GM18951 (cell line): Measurements from ENCODE around the gene IDH3A.

ENCODE experiments used
- POLR2A ChIP-seq: IDR thresholded peaks from 4 replicates; pipeline ENCODE4 v1.6.1; 2011; ENCODE audit warnings: mild to moderate bottlenecking; ENCODE audit not compliant: insufficient read length, insufficient read depth; ENCODE audit errors: extremely low read depth
- in situ Hi-C: fragments of 300-500 bp; cut with MboI; formaldehyde crosslinking; loops from one replicate; pipeline ENCODE4 v1.12.0; 2022; ENCODE audit warnings: low sequenced_read_pairs, mixed read lengths, inconsistent platforms; ENCODE audit not compliant: unreplicated experiment

The IDH3A gene

DNA sequence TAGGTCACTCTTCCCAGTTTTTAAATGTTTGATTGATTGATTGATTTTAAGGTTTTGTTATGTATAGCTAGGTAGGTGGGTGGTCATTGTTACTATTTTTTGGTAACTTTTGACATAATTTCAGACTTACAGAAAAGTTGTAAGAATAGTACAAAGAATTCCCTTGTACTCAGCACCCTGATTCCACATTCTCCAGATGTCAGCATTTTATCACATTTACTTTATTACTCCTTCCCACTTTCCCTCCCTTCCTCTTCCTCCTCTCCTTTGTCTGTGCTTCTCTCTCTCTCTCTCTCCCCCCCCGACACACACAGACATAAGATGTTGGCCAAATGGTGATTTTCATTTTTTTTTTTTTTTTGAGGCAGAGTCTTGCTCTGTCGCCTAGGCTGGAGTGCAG is 14.8 kb downstream of the IDH3A start:
- in situ Hi-C loops: no loop called here
- TF ChIP-seq POLR2A: no peak

GRCh38 chr15:78167227-78167888 is 18.2 kb downstream of the IDH3A start:
- in situ Hi-C loops: no loop called here
- TF ChIP-seq POLR2A: no peak

DNA sequence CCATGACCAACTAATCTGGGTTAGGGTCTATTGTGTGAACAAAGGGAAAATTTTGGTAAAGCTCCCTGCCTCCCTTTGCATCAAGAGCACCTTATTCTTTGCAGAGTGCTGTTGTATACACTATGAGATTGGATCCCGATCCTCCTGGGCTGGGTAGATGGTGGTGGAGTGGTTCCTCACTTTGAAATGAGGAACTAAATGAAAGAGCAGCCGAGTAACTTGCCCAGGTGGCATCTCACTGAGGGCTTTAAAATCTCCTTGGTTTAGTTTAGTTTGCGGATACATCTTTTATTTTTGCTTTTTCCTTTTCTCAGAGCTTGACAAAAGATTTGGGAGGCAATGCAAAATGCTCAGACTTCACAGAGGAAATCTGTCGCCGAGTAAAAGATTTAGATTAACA is 19.4 kb downstream of the IDH3A start:
- in situ Hi-C loops: no loop called here
- TF ChIP-seq POLR2A: no peak

DNA sequence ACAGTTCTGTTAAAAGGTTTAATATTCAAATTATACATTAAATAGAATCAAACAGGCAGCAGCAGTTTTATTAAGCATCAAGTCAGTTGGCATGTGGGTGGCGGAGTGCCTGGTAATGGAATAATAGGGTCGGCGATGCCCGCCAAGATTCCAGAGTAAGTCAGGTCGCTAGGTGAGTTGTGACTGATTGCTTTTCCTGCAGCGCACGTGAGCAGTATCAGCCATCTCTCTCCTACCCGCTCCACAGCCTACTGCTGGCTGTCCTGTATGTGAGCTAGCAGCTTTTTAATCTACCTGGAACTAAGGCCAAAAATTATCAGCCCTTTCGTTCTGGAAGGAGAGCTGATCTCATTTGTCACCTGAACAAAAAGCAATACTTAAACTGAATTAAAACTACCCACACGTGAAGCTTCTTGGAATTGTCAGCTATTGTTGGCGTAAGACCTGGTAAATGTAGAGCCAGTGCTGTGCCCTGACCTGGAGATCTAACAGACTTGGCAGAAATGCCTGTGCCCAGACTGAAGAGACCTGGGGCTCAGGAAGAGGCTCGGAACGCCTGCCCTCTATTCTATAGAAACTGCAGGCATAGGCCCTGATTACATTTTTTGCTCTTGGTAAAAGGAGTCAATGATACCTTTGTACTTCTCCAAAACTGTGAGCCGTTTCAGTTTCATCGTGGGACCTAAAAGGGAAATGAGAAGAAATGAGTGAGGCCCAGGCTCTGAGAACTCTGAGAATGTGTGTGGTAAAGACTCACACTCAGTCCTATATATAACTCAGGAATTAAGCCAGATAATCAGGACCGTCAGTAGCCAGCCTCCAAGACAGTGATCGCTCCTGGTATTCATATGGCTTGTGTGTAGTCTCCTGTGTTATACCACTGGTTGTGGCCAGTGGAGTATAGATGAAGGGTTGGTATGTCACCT is 21.9 kb downstream of the IDH3A start:
- in situ Hi-C loops: no loop called here
- TF ChIP-seq POLR2A: no peak

DNA sequence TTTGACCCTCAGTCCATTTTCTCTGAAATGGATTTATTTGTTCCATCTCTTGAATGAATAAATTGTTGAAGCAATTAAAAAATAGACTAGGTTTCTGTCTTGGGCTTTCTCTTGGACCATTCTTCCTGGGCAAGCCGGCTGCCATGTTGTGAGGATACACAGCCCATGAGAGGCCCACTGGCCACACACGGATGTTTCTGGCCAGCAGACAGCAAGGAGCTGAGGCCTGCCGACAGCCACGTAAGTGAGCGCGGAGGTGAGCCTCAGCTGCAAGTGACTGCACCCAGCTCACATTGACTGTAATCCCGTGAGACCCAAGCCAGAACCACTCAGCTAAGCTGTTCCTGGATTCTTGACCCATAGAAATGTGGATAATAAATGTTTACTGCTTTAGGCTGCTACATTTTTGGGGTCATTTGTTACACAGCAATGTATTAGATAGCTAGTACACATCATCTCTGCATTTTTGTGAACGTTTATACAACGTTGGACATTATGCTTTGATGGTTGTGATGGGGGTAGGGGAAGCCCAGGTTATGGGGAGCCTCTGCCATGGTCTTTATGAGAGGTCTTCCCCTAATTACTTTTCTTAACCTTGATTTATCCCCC is 22.8 kb downstream of the IDH3A start:
- TF ChIP-seq POLR2A: no peak
- in situ Hi-C loops: no loop called here

DNA sequence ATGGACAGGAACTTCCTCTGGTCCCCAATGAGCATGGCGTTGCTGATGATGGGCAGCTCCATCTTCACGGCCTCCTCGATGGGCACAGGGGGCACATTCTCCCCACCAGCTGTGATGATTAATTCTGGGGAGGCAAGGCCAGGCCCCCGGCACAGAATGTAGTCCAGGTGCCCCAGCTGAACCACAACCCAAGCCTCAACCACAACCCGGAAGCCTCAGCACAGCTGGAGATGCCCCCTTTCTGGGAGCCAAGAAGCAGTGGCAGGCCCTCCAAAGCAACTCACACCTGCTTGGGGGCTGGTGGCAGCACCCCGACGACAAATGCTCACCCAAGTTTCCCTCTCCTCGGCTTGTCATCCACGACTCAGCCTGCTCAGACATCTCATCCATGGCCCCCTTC is 25.2 kb downstream of the IDH3A start:
- TF ChIP-seq POLR2A: no peak
- in situ Hi-C loops: no loop called here

- no peak for TF ChIP-seq POLR2A
- in situ Hi-C loops: no loop called here
These were observed 26.2 kb downstream of the IDH3A start for GRCh38 chr15:78175330-78175729.

DNA sequence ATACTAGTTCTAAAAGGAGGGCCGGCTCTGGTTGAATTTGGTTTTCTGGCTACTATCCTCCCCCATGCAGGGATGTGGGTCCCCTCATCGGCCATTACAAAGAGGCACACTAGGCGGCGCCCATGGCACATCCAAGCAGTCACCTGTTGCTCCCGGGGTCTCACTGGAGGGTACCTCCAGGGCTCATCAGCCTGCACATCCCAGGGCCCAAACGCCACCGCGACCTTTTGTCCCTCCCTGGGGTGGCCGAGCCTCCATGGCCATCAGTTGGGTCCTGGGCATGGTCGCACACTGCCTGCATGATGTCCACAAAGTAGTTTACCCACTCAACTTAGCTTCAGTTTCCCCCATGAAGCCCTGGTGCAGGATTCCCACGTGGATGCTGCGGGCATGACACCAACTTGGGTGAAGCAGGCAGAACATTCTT is 28.3 kb downstream of the IDH3A start:
- in situ Hi-C loops: no loop called here
- TF ChIP-seq POLR2A: no peak

- in situ Hi-C loops: no loop called here
- TF ChIP-seq POLR2A: no peak
These were observed 28.9 kb downstream of the IDH3A start for GRCh38 chr15:78178064-78178463.

- TF ChIP-seq POLR2A: no peak
- in situ Hi-C loops: no loop called here
These were observed 30.2 kb downstream of the IDH3A start for GRCh38 chr15:78179286-78179840.

- in situ Hi-C loops: no loop called here
- TF ChIP-seq POLR2A: no peak
These were observed 30.7 kb downstream of the IDH3A start for GRCh38 chr15:78179906-78180305.

- in situ Hi-C loops: no loop called here
- no peak for TF ChIP-seq POLR2A
These were observed 33.2 kb downstream of the IDH3A start for GRCh38 chr15:78182336-78182700.

DNA sequence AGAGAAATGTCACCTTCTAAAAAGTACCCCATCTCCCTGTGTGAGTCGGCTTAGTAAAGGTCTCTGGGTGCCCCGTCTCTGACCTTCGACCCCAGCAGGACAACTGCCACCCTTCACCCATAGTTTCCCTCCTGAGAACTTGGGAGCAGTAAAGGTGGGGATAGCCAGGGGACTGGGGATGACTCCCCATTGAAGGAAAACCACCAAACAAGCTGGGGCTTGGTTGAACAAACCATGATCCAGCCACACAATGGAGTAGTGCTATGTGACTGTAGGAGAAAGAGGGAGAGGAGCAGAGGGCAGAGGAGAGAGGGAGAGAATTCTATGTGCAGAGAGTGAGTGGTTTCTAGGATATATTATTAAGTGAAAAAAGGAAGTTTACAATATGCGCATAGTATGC is 33.7 kb downstream of the IDH3A start:
- TF ChIP-seq POLR2A: no peak

More for the DNA sequence above, 33.7 kb downstream of the IDH3A start:
- in situ Hi-C loops: no loop called here
